HepG2 (cell line): ENCODE results near the gene ENTPD2. TPM values are rescaled to one million over a fixed set of nuclear protein-coding genes. Genes with fewer than 3 reads are reported as not detected.
A peak's percentile ranks its signal among the peaks of the same experiment; 100 is the strongest.

Source experiments
- ETV6 ChIP-seq: sonication (generic); formaldehyde crosslinking; conservative IDR thresholded peaks from 2 replicates; pipeline ENCODE4 v1.4.0; 2020; ENCODE audit warnings: missing genetic modification reagents
- GTF3A ChIP-seq: sonication (generic); formaldehyde crosslinking; conservative IDR thresholded peaks from 2 replicates; pipeline ENCODE4 v1.4.0; 2020; ENCODE audit warnings: mild to moderate bottlenecking, missing genetic modification reagents
- HMGXB4 ChIP-seq, 2 experiments: sonication (generic) in 1 of 2; formaldehyde crosslinking in 1 of 2; IDR thresholded peaks; 2 replicates each; pipeline versions ENCODE4 v1.4.0 to v1.6.1; 2018 to 2020; ENCODE audit warnings: missing genetic modification reagents in 2 of 2, borderline replicate concordance in 1 of 2, low read depth in 1 of 2, mild to moderate bottlenecking in 1 of 2, missing biosample characterization in 1 of 2
- HNF1A ChIP-seq, 2 experiments: sonication (generic) in 1 of 2; formaldehyde crosslinking in 1 of 2; IDR thresholded peaks; 2 replicates each; pipeline versions ENCODE4 v1.4.0 to v1.6.1; 2016 to 2020; ENCODE audit warnings: borderline replicate concordance in 1 of 2, low read depth in 1 of 2, mild to moderate bottlenecking in 1 of 2, missing genetic modification reagents in 1 of 2
- NR3C1 ChIP-seq: sonication (generic); formaldehyde crosslinking; IDR thresholded peaks from 2 replicates; pipeline ENCODE4 v1.4.0; 2020; ENCODE audit warnings: missing genetic modification reagents
- UBTF ChIP-seq: sonication (generic); formaldehyde crosslinking; IDR thresholded peaks from 2 replicates; pipeline ENCODE4 v1.4.0; 2020; ENCODE audit warnings: mild to moderate bottlenecking, missing genetic modification reagents
- ZNF598 ChIP-seq: sonication (generic); formaldehyde crosslinking; IDR thresholded peaks from 2 replicates; pipeline ENCODE4 v1.5.1; 2020; ENCODE audit warnings: mild to moderate bottlenecking, missing genetic modification reagents, borderline replicate concordance
- ZNF615 ChIP-seq: sonication (generic); formaldehyde crosslinking; IDR thresholded peaks from 2 replicates; pipeline ENCODE4 v1.5.0; 2020; ENCODE audit warnings: mild to moderate bottlenecking, missing genetic modification reagents, borderline replicate concordance
- ZNF746 ChIP-seq: sonication (generic); formaldehyde crosslinking; IDR thresholded peaks from 2 replicates; pipeline ENCODE4 v1.8.0; 2022; ENCODE audit warnings: mild to moderate bottlenecking, missing genetic modification reagents
- ZNF775 ChIP-seq: sonication (generic); formaldehyde crosslinking; IDR thresholded peaks from 2 replicates; pipeline ENCODE4 v1.4.0; 2020; ENCODE audit warnings: missing genetic modification reagents, mild to moderate bottlenecking, moderate library complexity, borderline replicate concordance
- polyA plus RNA-seq, 8 experiments: library from polyadenylated mRNA; depleted of rRNA in 3 of 8; stranded (reverse) in 7 of 8; unstranded in 1 of 8; fragments of >200 nt; fragmentation: Illumina TruSeq in 4 of 8; extraction: Trizol in 4 of 8; gene quantifications; 2 replicates each; pipeline versions ENCODE4 v1.2.1 to v1.2.3, GENCODE V29; 2011 to 2016; ENCODE audit warnings: low read depth in 4 of 8, missing spikeins in 1 of 8, mixed read lengths in 1 of 8; ENCODE audit not compliant: insufficient read depth in 1 of 8
- total RNA-seq, 5 experiments: library from RNA; depleted of rRNA; stranded (reverse); fragments of >200 nt; fragmentation: Illumina TruSeq; extraction: Trizol; gene quantifications; 2 replicates each; pipeline ENCODE4 v1.2.3, GENCODE V29; 2016; ENCODE audit warnings: low read depth in 1 of 5
- TF ChIP-seq, protein P1 (sequence below): sonication (generic); formaldehyde crosslinking; IDR thresholded peaks from 2 replicates; pipeline ENCODE4 v1.5.1; 2020; ENCODE audit warnings: mild to moderate bottlenecking, missing genetic modification reagents, moderate library complexity
- TF ChIP-seq, protein P2 (sequence below): sonication (generic); formaldehyde crosslinking; IDR thresholded peaks from 2 replicates; pipeline ENCODE4 v1.9.0; 2021; ENCODE audit warnings: missing genetic modification reagents, borderline replicate concordance

The ENTPD2 gene
- total and polyA plus RNA-seq, 2 of the 13 experiments (the other 11 are each of a cell fraction or from before 2014, with no cell fraction given), result 0.95 to 3.2 TPM

- TF ChIP-seq, protein P1, sequence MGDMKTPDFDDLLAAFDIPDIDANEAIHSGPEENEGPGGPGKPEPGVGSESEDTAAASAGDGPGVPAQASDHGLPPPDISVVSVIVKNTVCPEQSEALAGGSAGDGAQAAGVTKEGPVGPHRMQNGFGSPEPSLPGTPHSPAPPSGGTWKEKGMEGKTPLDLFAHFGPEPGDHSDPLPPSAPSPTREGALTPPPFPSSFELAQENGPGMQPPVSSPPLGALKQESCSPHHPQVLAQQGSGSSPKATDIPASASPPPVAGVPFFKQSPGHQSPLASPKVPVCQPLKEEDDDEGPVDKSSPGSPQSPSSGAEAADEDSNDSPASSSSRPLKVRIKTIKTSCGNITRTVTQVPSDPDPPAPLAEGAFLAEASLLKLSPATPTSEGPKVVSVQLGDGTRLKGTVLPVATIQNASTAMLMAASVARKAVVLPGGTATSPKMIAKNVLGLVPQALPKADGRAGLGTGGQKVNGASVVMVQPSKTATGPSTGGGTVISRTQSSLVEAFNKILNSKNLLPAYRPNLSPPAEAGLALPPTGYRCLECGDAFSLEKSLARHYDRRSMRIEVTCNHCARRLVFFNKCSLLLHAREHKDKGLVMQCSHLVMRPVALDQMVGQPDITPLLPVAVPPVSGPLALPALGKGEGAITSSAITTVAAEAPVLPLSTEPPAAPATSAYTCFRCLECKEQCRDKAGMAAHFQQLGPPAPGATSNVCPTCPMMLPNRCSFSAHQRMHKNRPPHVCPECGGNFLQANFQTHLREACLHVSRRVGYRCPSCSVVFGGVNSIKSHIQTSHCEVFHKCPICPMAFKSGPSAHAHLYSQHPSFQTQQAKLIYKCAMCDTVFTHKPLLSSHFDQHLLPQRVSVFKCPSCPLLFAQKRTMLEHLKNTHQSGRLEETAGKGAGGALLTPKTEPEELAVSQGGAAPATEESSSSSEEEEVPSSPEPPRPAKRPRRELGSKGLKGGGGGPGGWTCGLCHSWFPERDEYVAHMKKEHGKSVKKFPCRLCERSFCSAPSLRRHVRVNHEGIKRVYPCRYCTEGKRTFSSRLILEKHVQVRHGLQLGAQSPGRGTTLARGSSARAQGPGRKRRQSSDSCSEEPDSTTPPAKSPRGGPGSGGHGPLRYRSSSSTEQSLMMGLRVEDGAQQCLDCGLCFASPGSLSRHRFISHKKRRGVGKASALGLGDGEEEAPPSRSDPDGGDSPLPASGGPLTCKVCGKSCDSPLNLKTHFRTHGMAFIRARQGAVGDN (CRISPR knock-in tag), result peak; percentile 74
- TF ChIP-seq GTF3A (CRISPR knock-in tag) (no peak), ZNF615 (no peak), ZNF746 (CRISPR knock-in tag) (no peak), ETV6 (CRISPR knock-in tag) (no peak), NR3C1 (no peak), UBTF (CRISPR knock-in tag) (peak; percentile 37; the same call in 1 of the 2 replicates), HNF1A (IDR thresholded peaks at IDR 0.05; ENCODE audit: low read depth) (no peak), HNF1A (CRISPR knock-in tag; IDR thresholded peaks at IDR 0.05; ENCODE audit: borderline replicate concordance) (0 out of 2 replicates have a peak, but pooled peaks have one; percentile 33), ZNF775 (CRISPR knock-in tag) (no peak), HMGXB4 (CRISPR knock-in tag; IDR thresholded peaks at IDR 0.05; ENCODE audit: borderline replicate concordance in 1 of 2, low read depth in 1 of 2) (peak; percentile 43 to 78; a peak in 1 of 4 replicates), ZNF598 (CRISPR knock-in tag) (peak; percentile 74; the same call in 1 of the 2 replicates)
- TF ChIP-seq, protein P2, sequence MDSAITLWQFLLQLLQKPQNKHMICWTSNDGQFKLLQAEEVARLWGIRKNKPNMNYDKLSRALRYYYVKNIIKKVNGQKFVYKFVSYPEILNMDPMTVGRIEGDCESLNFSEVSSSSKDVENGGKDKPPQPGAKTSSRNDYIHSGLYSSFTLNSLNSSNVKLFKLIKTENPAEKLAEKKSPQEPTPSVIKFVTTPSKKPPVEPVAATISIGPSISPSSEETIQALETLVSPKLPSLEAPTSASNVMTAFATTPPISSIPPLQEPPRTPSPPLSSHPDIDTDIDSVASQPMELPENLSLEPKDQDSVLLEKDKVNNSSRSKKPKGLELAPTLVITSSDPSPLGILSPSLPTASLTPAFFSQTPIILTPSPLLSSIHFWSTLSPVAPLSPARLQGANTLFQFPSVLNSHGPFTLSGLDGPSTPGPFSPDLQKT, result no peak
Measured at GRCh38 chr9:137034709-137035506, 19.0 kb downstream of the ENTPD2 start (continued).
